Pulmonary artery endothelial cell (primary cell): ENCODE results near the gene ZNF281. TPM values are rescaled to one million over a fixed set of nuclear protein-coding genes. Genes with fewer than 3 reads are reported as not detected.
"Not testable (repeated sequence)": the region's sequence is repeated elsewhere in the genome, so short reads cannot be mapped to it uniquely, and the experiment has no call there.

ENCODE experiments used
- DNase-seq: peaks from one replicate; pipeline ENCODE4 v3.0.0-alpha.2; 2011; ENCODE audit warnings: low read depth, low spot score
- total RNA-seq: library from RNA; depleted of rRNA; stranded (reverse); fragments of >200 nt; gene quantifications from 2 replicates; pipeline ENCODE4 v1.2.3, GENCODE V29; 2014

ZNF281 gene
- total RNA-seq, 1 donor from 2014 or later: 21.9 TPM

DNA sequence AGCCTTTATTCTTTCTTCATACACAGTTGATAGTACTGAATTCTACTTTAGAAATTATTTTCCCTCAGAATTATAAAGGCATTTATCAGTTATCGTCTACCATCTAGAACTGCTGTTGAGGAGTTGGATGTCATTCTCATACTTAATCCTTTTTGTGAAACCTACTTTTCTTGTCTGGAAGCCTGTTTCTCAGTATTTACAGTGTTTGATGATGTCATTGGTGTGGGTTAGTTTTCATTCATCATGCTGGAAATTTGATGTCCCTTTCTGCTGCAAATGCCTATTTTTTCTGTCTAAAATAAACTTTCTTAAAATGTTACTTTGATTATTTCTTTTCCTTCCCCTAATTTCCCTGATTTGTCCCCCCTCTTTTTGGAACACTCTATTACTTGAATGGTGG is 22.8 kb upstream of the ZNF281 start:
- no peak for DNase-seq

DNA sequence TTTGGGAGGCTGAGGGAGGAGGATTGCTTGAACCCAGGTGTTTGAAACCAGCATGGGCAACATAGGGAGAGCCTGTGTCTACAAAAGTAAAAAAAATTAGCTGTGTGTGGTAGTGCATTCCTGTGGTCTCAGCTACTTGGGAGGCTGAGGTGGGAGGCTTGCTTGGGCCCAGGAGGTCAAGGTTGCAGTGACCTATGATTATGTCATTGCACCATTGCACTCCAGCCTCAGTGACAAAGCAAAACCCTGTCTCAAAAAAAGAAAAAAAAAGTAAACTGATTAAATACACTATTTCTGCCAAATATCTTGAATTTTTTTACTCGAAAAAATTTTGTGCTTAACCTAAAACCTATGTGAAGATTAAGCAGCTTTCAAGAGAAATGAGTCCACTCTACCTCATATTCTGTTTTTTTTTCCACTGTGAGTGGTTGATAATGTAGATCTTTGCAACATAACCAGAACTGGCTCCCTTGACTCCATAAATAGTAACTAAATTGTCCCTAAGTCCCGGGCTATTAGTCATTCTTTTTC is 19.4 kb upstream of the ZNF281 start:
- DNase-seq: no peak

DNA sequence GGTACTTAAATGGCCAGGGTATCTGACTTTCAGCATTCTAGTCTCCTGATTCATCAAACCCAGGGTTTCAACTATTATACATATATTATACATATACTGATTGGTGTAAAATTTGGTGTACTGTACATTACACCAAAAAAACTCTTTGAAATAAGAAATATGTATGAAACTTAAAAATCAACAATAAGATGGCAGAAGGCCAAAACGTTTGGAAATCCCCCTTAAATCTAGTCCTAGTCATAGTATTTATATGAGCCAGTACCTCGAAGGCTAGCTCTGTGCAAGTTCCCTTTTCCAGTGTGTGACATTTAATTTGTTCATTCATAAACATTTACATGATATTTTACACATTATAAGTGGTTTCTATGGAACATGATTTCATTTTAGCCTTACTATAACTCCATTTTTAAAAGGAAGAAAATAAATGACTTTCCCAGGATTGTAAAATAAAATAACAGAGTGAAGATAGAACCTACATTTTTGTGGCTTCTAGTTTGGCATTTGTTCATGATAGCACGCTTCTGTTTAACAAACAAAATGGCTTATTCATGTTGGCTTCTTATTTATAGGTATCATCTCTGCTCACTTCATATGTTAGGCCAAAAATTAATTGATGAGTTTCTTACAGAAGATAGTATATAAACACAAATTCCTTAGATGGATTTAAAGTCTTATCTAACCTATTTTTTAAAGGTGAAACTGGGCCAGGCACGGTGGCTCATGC is 18.8 kb upstream of the ZNF281 start:
- DNase-seq: no peak

GRCh38 chr1:200427744-200428143 is 17.9 kb upstream of the ZNF281 start:
- DNase-seq: no peak

GRCh38 chr1:200426196-200426595 is 16.4 kb upstream of the ZNF281 start:
- no peak for DNase-seq

GRCh38 chr1:200423235-200423634 is 13.4 kb upstream of the ZNF281 start:
- DNase-seq: no peak

DNA sequence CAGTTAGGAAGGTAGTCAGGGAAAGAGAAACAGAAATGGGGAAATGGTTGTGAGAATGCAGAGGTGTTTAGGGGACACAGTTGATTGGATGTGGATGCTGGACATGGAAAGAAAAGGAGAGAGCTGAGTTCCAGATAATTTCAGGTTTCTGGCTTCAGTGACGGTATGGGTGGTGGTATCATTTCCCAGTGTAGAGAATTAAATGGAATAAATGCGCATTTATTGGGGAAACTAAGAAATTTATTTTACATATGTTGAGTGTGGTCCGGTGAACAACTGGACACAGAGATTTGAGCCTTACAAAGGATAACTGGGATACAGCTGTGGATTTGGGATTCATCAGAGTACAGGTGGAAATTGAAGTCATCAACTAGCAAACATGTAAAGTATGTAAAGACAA is 12.4 kb upstream of the ZNF281 start:
- DNase-seq: no peak

GRCh38 chr1:200415789-200416593 is 6.2 kb upstream of the ZNF281 start:
- DNase-seq: peak; percentile 87

GRCh38 chr1:200415227-200415626 is 5.4 kb upstream of the ZNF281 start:
- DNase-seq: no peak

DNA sequence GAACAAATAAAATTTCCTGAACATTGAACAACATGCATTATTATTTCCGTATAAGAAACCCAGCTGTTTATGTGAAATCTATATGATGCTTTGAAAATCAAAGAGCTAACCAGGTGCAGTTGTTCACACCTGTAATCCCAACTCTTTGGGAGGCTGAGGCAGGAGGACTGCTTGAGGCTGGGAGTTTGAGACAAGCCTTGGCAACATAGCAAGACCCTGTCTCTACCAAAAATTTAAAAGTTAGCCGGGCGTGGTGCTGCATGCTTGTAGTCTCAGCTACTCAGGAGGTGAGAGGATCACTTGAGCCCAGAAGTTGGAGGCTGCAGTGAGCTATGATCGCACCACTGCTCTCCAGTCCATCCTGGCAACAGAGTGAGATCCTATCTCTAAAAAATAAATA is 4.8 kb upstream of the ZNF281 start:
- DNase-seq: no peak

GRCh38 chr1:200413766-200414165 is 3.9 kb upstream of the ZNF281 start:
- DNase-seq: not testable (repeated sequence)

DNA sequence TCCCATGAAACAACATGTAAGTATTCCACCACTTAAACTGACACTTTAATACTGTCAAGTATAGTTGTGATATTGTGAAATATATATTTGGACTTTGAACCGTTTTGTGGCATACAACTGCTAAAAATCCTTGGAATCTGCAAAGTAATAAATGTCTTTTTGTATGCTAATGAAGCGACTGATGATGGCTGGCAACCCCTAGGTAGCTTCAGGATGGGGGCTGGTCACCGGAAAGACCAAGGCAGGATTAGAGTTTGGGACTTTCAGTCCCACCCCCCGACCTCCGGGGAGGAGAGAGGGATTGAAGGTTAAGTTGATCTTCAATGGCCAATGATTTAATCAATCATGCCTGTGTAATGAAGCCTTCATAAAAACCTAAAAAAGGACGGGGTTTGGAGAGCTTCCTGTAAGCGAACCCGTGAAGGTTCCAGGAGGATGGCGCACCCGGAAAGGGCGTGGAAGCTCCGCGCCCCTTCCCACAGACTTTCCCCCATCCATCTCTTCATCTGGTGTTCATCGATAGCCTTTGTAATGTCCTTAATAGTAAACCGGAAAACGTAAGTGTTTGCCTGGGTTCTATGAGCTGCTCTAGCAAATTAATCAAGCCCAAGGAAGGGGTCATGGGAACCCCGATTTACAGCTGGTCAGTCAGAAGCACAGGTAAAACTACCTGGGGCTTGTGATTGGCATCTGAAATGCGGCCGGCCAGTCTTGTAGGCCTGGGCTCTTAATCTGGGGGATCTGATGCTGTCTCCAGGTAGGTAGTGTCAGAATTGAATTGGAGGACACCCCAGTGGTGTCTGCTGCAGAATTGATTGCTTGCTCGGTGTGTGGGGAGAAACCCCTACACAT is 1.8 kb upstream of the ZNF281 start:
- no peak for DNase-seq

GRCh38 chr1:200410566-200410878 is 686 bp upstream of the ZNF281 start:
- no peak for DNase-seq

DNA sequence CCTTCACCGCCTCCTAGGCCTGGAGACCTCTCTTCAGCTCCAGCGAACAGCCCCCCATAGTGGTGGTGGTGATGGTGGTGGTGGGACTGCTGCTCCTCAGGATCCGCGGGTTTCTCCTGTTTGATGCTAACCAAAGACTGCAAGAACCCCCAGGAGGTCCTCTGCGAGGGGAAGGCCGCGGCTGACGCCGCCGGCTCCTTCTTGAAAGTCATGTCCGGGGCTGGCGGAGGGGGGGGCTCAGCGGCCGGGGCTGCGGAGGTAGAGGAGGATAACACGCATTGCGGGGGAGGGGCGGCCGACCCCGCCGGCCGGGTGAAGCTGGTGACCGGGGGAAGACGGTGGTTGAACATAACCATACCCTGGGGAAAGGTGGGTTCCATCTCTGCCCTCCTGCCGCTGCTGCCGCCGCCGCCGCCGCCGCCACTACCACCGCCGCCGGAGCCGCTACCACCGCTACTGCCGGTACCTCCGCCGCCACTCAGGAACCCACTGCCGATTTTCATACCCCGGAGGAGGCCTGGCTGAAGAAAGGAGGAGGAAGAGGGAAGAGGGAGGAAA is 554 bp downstream of the ZNF281 start:
- no peak for DNase-seq

GRCh38 chr1:200406161-200406797 is 3.6 kb downstream of the ZNF281 start:
- DNase-seq: no peak

DNA sequence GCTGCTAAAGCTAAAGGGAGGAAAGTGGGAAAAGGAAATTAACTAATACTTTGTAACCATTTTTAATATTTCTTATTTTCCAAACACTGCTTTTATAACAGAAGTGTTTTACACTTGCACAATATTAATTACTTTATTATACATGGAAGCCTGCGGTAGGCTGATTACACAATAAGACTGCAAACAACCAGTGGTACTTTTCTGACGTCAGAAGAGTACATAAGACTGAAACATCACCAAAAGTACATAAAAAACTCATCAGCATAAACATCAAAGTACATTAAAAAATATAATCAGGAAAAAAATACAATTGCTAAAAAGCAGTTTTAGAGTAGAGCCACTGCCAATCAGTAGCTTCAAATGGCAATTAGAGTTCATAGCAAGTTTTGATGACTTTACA is 4.6 kb downstream of the ZNF281 start:
- DNase-seq: no peak

DNA sequence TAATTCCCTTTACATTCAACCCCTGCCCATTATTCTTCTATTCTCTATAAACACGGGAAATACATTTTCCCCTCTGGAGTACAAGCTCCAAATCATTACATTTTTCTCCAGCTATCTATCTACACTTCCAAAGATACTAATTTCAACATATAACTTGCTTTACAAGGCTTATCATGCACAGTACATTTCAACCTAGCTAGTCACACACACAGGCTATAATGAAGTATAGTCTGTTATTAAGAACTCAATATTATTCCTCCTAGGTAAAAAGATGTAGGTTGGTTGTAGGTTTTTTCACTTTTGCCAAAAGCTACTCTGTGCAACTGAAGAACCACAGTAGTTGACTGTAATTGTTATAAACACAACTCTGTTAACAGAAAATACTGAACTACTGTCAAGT is 8.1 kb downstream of the ZNF281 start:
- no peak for DNase-seq

- no peak for DNase-seq
These were observed 8.6 kb downstream of the ZNF281 start for GRCh38 chr1:200401263-200401662.

DNA sequence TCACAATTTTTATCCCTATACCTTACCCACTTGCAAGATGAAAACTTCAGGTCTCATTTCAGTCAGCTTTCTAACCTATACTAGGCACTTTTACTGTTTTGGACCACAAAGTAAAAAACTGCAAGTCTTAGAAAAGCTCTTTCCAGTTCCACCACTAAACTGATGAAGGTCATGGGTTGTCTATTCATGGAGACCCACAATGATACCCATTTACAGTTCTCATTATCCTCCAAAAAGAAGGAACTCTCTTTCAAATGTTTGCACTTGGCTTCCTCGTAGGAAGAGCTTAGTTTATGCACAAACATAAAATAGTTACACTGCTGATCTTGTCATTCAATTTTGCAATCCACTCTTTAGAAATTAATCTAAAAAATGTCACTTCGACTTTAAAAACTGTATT is 9.3 kb downstream of the ZNF281 start:
- DNase-seq: no peak

GRCh38 chr1:200399860-200400259 is 10.0 kb downstream of the ZNF281 start:
- DNase-seq: no peak

- no peak for DNase-seq
These were observed 11.5 kb downstream of the ZNF281 start for GRCh38 chr1:200398373-200398772.
